HG03039 (cell line): ENCODE measurements around the gene CDK4.
"Not testable (repeated sequence)": the region's sequence is repeated elsewhere in the genome, so short reads cannot be mapped to it uniquely, and the experiment has no call there.

Experiments used
- ATAC-seq: cut with Tn5 transposase; IDR thresholded peaks from one replicate; pipeline ENCODE4 v1.9.1; 2021; ENCODE audit warnings: mild to moderate bottlenecking, moderate library complexity; ENCODE audit not compliant: unreplicated experiment

The CDK4 gene

DNA sequence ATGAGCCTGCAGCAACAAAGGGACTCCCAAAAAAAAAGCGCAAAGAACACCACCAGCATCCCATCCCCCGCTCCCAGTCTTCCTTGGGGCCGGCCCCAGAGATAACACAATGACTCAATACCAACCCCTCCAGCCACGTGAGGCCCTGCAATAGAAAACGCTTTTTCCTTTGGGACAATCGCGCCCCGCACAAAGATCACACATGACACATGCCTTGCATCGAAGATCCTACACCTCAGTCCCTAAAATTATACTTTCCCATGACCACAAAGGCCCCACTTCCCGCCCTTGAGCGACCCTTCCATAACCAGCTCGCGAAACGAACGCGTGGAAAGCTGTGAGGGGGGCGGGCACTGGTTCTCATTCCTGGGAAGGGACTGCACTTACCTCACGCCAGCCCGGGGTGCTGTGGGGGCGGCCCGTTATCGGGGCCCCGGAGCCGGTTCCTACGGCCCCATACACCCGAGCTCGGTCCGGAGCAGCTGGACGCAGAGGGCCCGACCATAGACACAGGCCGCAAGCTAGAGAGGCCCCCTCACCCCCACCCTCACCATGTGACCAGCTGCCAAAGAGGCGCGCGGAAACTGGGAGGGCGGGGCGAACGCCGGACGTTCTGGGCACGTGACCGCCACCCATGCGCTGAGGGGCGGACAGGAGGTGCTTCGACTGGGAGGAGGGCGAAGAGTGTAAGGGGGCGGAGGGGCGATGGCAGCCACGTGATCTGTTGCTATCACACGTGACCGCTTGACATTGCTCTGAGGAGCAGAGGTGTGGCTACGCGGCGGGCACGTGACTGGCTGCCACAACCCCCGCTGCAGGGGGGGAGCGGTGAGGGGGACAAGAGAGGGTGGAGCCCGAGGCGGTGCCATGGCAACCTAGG is at the start of gene CDK4:
Gene CDK4, minus strand, starts transcription at position 523 of the 880 bp plus-strand sequence. CDS start 593 bp downstream, outside the sequence.
- peak; percentile 70 for ATAC-seq

DNA sequence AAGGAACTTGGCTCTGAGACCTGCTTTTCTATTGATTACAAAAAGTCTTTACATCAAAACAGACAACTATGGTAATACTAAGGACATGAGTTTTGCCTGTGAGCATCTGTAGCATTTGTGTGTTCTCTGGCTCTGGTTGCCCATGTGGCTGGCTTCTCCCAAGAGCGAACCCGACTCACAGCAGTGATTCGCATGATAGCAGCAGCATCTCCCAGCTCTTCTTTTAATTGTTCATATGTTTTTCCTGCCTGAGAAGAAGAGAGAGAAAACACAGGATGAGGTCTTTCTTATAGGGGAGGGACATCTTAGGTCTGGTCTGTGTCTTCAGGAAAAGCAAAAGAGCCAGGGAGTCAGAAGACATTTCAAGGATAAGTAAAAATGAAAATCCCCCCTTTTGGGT is 48.9 kb upstream of the CDK4 start:
- ATAC-seq = no peak

DNA sequence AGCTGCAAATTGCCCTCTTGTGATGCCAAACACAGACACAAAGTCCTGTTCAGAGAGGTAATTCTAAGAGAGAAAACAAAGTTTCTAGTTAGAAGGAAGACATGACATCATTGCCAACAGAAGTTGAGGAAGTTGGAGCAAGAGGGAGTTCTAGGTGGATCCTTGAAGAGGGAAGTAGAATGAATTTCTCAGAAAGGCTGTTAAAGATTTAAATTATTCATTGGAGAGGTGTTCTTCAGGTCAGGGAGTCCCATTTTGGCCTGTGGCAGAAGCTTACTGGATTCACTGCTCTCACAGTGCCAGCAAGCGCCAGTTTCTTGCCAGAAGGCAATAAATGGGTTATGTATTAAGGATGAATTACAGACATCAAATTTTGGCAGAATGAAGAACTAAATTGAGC is 45.8 kb upstream of the CDK4 start:
- ATAC-seq = no peak

DNA sequence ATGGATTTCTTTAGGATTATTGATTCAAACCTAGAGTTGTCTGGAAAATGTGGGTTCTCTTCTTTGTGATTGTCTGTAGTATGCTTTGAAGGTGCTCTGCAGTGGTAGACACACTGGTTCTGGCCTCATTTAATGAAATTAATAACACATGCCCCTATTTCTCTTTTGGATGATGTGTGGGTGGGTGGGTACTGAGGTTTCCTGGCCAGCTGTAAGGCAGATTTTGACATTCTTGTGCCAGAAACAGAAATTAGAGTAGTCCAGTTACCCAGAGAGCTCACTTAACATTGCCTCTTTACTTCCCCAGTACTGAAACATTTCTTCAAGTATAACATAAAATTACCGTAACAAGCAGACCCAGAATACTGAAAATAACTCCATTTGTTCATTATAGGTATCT is 44.9 kb upstream of the CDK4 start:
- no peak for ATAC-seq

DNA sequence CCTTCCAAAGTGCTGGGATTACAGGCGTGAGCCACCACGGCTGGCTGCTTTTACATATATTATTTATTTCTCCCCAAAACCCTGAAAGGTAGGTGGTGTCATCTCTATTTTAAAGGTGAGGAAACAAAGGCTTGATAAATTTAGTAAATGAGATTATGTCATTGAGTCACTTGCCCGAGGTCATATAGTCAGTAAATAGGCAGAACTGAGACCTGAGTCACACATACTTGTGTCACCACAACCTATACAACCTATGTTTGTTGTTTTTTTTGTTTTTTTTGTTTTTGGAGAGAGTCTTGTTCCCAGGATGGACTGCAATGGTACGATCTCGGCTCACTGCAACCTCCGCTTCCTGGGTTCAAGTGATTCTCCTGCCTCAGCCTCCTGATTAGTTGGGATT is 43.2 kb upstream of the CDK4 start:
- ATAC-seq = no peak

DNA sequence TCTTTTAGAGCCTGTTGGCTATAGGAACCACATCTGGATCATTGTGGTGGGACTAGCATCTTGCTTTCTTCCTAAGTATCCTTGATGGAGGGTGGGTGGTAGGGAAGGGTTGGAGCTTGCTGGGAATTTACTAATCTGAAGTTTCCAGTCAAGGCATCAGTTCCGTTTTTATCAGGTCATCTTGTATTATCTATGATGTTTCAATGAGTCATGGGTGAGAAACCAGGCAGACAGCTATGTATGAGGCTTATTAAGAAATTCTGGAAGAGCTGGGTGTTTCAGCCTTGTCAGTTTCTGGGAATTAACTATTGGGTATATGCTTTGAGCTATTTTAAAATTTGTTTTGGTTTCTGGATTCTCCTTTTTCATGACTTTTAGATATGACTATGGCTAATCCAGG is 41.8 kb upstream of the CDK4 start:
- no peak for ATAC-seq

DNA sequence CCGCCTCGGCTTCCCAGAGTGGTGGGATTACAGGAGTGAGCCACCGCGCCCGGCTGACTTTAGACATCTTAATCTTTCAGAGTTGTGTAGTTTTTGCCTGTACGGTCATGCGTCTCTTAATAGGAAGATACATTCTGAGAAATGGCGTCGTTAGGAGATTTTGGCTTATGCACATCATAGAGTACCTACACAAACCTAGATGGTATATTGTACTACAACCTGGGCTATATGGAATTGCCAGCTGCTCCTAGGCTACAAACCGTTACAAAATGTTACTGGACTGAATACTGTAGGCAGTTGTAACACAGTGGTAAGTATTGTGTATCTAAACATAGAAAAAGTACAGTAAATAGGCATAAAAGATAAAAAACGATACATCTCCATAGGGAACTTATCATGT is 31.8 kb upstream of the CDK4 start:
- no peak for ATAC-seq

DNA sequence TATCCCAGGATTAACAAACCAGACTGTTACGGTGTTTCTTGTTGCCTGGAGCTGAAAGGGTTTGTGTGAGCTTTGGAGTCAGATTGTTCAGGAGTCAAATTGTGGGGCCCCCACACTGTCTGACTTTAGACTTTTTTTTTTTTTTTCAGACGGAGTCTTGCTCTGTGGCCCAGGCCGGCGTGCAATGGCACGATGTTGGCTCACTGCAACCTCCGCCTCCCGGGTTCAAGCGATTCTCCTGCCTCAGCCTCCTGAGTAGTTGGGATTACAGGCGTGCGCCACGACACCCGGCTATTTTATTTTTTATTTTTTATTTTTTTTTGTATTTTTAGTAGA is 31.3 kb upstream of the CDK4 start:
- ATAC-seq = no peak

DNA sequence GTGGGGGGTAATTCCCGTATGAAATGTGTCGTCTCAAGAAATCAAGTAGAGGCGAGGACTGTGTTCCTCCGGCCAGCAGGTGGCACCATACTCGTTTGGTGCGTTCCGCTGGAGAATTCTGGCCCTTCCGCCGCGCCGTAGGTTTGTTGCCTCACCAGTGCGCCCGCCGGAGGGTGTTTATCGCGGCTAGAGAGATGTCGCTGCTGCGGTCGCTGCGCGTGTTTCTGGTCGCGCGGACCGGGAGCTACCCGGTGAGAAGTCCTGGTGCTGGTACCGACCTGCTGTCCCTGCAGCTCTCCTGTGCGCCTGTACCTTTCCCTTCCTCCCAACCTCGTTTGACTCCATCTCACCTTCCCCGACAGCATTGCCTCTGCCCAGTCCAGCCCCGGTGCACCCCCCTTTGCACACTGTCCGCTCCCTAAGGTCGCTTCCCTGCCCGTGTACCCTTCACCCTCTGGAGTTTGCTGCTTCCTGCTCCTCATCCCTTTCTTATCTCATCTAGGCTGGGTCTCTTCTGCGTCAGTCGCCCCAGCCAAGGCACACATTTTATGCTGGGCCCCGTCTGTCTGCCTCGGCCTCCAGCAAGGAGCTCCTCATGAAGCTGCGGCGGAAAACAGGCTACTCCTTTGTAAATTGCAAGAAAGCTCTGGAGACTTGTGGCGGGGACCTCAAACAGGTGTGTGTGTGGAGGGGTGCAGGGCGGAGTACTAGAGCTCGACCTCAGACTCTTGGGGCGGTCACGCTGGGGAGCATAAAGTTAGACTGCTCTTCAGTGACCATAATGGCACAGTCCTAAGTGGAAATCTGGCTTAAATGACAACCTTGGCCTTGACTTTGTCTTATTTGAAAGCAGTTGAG is 30.7 kb upstream of the CDK4 start, which contains the start of gene TSFM:
Gene TSFM, plus strand, starts transcription at position 180 of the 858 bp plus-strand sequence. Its CDS starts 15 bp downstream, at position 195.
- peak; percentile 80 for ATAC-seq

DNA sequence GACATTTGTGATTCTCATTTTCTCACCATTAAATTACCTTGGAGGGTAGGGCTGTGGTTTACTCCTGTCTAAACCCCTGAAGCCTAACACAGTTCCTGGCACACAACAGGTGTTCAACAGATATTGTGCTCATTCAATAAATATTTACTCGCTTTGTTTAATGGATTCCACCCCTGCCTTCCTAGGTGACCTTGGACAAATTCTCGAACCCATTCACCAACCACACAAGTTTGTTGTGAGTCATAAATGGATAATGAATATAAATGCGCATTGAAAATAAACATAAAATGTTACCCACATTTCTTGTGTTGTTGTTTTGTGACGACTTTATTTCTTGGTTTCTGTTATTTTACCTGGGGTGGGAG is 30.1 kb upstream of the CDK4 start:
- no peak for ATAC-seq

DNA sequence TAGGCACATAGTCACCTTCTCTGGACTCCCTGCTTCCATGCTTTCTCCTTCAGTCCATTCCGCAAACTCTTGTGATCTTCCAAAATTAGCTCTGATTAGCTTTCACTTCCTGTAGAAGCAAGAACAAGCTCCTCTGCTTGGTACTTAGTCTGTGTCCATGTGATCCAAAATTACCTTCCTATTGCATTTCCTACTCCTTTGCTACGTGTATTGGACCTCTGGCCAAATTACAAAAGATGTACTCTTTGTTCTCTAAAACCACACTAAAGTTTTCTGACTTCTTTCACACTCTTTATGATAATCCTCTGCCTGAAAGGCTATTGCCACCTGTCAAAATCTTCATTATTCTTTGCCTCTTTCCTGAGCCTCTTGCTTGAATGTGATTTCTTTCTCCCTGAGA is 29.7 kb upstream of the CDK4 start:
- no peak for ATAC-seq

DNA sequence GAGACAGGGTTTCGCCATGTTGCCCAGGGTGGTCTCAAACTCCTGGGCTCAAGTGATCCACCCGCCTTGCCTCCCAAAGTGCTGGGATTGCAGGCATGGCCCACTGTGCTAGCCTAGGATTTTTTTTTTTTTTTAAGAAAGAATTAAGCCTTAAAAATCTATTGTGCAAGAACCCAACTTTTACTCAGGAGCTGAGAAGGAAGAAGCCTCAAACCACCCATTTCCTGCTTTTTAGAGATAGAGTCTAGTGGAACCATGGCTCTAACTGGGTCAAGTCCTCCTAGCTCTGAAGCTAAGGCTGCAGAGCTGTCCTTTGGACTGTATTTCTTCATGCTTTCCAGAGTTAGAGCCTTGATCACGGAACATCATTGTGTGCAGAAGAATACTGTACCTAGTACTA is 29.1 kb upstream of the CDK4 start:
- no peak for ATAC-seq

DNA sequence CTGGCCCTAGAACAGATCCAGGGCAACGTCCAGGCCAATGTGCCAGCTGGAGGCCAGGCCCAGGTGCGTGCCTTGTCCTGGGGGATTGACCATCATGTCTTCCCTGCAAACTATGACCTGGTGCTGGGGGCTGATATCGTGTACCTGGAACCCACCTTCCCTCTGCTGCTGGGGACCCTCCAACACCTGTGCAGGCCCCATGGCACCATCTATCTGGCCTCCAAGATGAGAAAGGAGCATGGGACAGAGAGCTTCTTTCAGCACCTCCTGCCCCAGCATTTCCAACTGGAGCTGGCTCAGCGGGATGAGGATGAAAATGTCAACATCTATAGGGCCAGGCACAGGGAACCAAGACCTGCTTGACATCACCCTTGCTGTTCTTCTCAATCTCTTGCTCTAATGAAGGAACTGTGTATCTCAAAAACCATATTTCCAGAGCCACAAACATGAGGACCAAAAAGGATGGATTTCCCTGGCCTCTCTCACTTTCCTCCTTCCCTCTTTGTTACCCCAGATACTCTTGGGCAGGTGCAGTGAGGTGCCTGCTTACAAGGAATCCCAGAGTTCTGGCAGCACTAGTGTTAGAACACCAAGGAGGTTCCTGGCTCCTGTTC is 28.3 kb upstream of the CDK4 start:
- no peak for ATAC-seq

DNA sequence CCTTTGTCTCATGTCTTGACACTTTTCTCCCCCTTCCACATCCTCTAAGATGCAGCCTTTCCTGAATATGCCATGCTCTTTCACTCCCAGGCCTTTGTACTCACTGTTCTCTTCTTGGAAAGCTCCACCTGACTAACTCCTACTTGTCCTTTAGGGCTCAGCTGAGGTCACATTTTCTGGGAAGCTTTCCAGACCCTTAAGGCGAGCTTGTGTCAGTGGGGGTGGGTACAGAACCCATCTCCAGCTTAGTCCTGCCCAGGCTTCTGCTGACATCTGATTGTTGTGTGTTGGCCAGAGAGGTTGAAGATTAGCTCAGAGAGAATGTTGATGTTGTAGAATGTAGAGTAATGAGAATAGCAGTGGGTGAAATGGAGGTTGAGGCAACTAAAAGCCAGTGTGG is 27.6 kb upstream of the CDK4 start:
- no peak for ATAC-seq

DNA sequence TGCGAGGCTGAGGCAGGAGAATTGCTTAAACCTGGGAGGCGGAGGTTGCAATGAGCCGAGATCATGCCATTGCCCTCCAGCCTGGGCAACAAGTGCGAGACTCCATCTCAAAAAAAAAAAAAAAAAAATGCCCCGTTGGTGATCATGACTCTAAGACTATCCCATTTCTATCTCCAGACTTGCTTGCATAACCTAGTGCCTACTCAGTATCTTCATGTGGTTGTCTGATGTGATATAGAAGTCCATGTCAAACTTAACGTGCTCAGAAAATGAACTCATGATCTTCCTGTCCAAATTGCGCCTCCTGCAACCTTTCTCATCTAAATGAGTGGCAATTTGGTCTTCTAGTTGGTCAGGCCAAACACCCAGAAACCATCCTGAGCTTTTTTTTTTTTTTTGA is 25.8 kb upstream of the CDK4 start:
- ATAC-seq = no peak

DNA sequence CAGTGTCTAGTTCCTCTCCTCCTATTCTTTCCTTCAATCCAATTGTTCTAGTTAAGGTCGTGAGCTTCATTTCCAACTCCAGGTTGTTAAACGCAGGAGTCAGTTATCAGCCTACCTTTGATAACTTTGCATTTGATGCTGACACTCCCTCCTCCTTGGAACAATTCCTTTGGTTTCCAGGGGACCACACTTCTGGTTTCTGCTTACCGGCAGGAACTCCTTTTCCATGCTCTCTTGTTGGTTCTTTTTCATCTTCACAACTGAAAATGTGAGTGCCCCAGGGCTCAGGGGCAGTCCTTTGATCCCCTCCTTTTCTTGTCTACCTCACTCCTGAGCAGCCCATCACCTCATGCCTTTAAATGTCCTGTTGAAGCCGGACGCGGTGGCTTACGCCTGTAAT is 25.3 kb upstream of the CDK4 start:
- ATAC-seq = no peak

DNA sequence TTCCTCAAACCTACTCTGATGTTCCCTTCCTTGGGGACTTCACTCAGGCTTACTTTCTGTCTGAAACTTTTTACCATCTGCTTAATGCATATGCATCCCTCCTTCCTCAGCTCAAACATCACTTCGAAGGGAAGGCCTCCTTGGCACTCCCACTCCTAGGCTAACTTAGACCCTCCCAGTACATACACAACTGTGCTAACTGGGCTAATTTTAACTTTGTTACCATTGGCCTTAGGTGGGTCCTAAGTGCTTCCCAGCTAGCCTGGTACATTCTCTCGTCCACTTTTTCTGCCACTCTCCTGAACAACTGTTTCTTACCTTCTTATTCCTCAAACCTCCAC is 24.1 kb upstream of the CDK4 start:
- ATAC-seq = no peak

DNA sequence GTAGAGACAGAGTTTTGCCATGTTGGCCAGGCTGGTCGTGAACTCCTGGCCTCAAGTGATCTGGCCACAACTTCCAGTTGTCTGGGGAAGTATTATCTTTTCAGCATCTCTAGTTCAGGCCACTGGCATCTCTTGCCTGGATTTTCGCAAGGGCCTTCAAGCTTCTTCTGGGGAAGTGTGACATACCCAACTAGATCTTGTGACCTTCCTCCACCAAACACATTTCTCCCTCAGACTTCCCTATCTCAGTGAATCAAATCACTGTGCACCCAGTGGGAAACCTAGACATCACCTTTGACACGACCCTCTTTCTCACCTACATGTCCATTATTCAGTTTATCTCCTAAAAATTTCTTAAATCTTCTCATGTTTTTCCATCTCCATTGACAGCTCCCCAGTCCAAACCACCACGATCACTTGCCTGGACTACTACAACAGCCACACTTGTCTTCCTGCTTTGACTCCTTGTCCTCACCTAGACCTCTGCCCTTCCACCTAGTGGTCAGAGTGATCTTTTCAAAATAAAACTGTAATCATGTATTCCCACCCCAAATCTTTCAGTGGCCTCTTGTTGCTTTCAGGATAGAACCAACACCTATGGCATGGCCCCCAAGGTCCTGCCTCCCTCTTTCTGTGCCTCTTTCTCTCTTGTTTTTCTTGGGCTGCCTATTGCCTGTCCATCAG is 23.6 kb upstream of the CDK4 start:
- no peak for ATAC-seq

DNA sequence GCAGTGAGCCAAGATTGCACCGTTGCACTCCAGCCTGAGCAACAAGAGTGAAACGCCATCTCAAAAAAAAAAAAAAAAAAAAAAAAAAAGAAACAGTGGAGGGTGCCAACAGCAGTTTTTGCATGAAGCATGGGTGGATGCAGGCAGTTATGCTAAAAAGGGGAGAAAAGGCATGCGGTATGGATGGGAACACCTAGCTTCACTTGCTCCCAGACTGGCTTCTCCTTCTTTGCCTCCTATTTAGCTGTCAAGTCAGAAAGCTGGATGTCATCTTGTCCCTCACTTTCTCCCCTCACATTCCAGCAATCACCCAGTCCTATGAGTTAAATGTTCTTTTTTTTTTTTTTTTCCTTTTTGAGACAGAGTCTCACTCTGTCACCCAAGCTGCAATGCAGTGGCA is 22.9 kb upstream of the CDK4 start:
- ATAC-seq = no peak

DNA sequence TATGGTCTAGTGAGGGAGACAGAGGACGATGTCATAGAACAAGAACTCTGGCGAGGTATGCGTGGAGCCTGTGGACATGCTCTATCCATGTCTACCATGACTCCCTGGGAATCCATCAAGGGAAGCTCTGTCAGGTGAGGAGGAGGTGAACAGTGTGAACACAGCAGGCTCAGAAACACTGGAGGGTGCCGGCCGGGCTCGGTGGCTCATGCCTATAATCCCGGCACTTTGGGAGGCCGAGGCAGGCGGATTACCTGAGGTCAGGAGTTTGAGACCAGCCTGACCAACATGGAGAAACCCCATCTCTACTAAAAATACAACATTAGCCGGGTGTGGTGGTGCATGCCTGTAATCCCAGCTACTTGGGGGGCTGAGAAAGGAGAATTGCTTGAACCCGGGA is 22.5 kb upstream of the CDK4 start:
- ATAC-seq = not testable (repeated sequence)
